ENCODE data around the gene FNIP1. TPM values are rescaled to one million over a fixed set of nuclear protein-coding genes. Genes with fewer than 3 reads are reported as not detected.

The FNIP1 gene
- total and polyA plus RNA-seq, 2 donors (not counting 1 experiment from before 2014, with no cell fraction given): 10.3 to 52.8 TPM

DNA sequence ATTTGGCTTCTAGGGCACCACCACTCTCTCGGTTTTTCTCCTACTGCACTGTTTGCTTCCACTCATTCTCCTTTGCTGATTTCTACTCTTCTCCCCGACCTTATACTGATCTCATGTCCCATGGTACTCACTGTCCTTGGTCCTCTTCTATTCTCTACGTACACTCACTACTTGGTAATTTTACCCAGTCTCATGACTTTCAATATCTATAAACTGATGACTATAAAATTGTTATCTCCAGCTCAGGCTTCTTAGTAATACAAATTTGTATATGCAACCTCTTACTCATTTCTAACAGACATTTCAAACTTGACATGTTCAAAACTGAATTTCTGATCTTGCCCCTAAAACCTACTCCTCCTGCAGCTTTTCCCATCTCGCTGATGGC lies 165.9 kb downstream of the FNIP1 start:
- TF ChIP-seq, protein P1, sequence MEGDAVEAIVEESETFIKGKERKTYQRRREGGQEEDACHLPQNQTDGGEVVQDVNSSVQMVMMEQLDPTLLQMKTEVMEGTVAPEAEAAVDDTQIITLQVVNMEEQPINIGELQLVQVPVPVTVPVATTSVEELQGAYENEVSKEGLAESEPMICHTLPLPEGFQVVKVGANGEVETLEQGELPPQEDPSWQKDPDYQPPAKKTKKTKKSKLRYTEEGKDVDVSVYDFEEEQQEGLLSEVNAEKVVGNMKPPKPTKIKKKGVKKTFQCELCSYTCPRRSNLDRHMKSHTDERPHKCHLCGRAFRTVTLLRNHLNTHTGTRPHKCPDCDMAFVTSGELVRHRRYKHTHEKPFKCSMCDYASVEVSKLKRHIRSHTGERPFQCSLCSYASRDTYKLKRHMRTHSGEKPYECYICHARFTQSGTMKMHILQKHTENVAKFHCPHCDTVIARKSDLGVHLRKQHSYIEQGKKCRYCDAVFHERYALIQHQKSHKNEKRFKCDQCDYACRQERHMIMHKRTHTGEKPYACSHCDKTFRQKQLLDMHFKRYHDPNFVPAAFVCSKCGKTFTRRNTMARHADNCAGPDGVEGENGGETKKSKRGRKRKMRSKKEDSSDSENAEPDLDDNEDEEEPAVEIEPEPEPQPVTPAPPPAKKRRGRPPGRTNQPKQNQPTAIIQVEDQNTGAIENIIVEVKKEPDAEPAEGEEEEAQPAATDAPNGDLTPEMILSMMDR (IDR thresholded peaks at IDR 0.05): no peak
- TF ChIP-seq EZH2 (IDR thresholded peaks at IDR 0.05; ENCODE audit: borderline replicate concordance, insufficient read depth, low read depth, low read length, poor library complexity, severe bottlenecking): no peak
- no peak overlapping the region for H3K27ac ChIP-seq (ENCODE audit: low read length in 2 of 2)
- no peak overlapping the region for H3K4me2 ChIP-seq (replicated peaks; ENCODE audit: low read depth, low read length, poor library complexity, severe bottlenecking)
- H3K9me3 Mint-ChIP-seq (ENCODE audit: insufficient read depth): no peaks in the 10 kb centered on the region
- WGBS (ENCODE audit: insufficient coverage): 70% methylated on average over 3 of the region's 4 CpGs
- H3K9ac ChIP-seq (ENCODE audit: low read length): no peak overlapping the region
- H3K4me1 Mint-ChIP-seq: peaks cover 47% of the 10 kb centered on the region
- H3K36me3 ChIP-seq (replicated peaks in 1 of 2; ENCODE audit: control extremely low read depth in 1 of 2, control insufficient read depth in 1 of 2, extremely low read depth in 1 of 2, insufficient read depth in 2 of 2, low read length in 1 of 2): peaks cover 0 to 7% of the 10 kb centered on the region in 2 experiments
- no peaks in the 10 kb centered on the region for H3K9me3 ChIP-seq (ENCODE audit: control extremely low read depth in 1 of 3, control insufficient read depth in 2 of 3, insufficient read depth in 1 of 3, low read length in 2 of 3)
- no peak for DNase-seq
- intact Hi-C loops (cut with micrococcal nuclease): loop anchor here (10.0 kb wide), 3 partner anchors 246 to 864 kb away; partner anchors contain the start of genes HINT1 and IRF1
- no peak overlapping the region for H3K4me3 Mint-ChIP-seq
- no peak overlapping the region for H3K27ac Mint-ChIP-seq
- no peaks in the 10 kb centered on the region for H3K27me3 Mint-ChIP-seq
- no peaks in the 10 kb centered on the region for H3K27me3 ChIP-seq (replicated peaks in 1 of 4; ENCODE audit: control extremely low read depth in 1 of 4, control insufficient read depth in 3 of 4, insufficient read depth in 4 of 4, low read length in 3 of 4)
- H4K20me1 ChIP-seq (ENCODE audit: control insufficient read depth, insufficient read depth, low read length, poor library complexity, severe bottlenecking): peaks cover 52% of the 10 kb centered on the region
- no peak overlapping the region for H3K4me3 ChIP-seq (ENCODE audit: control extremely low read depth in 1 of 5, extremely low read depth in 1 of 5, insufficient read depth in 1 of 5, low read depth in 2 of 5, low read length in 4 of 5)
- ATAC-seq (ENCODE audit: low read depth): no peak
- peaks cover 27 to 31% of the 10 kb centered on the region in 2 donors for H3K4me1 ChIP-seq (ENCODE audit: control insufficient read depth in 2 of 2, insufficient read depth in 2 of 2, low read length in 2 of 2)
- ChIA-PET CTCF (interaction anchor here (2.6 kb wide), 1 partner anchor 41 kb away, joined by 7 read pairs; no protein-coding TSS in a partner anchor), POLR2A (interaction anchor here (0.6 kb wide), 1 partner anchor 30 kb away, joined by 10 read pairs; no protein-coding TSS in a partner anchor)
- peaks cover 90% of the 10 kb centered on the region for H3K79me2 ChIP-seq (ENCODE audit: control insufficient read depth, insufficient read depth, low read length)
- no peak overlapping the region for H2AFZ ChIP-seq (ENCODE audit: insufficient read depth, low read depth, low read length, poor library complexity, severe bottlenecking)

DNA sequence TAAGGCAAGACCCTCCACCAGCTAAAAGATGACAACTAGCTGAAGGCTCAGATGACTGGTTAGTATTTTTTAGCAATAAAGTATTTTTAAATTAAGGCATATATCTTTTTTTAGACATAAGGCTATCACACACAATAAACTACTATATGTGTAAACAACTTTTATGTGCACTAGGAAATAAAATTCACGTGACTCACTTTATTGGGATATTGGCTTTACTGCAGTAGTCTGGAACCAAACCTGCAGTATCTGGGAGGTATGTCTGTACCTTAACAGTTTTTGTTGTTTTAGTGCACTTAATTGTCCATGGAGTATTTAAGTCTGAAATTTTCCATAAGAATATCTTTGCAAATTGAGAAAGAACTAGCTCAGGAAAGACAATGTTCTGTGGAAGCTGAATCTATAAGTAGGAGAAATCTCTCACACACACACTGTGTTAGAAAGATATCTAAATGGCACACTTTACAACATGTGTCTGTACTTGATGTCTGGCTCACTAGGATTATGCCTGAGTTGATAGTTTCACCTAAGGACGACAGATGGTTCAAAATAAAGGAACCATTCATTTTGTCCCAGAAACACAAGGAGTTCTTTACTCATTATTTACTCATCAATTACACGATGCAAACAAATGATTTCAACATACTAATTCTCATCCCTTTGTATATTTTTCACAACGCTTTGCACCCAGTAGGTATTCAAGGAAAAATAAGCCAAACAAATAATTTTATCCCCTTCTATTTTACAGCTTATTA lies 166.4 kb downstream of the FNIP1 start:
- Histone ChIP-seq H3K27me3 (replicated peaks in 1 of 4; ENCODE audit: control extremely low read depth in 1 of 4, control insufficient read depth in 3 of 4, insufficient read depth in 4 of 4, low read length in 3 of 4) (no peaks in the 10 kb centered on the region), H4K20me1 (ENCODE audit: control insufficient read depth, insufficient read depth, low read length, poor library complexity, severe bottlenecking) (peaks cover 58% of the 10 kb centered on the region), H3K4me3 (ENCODE audit: control extremely low read depth in 1 of 5, extremely low read depth in 1 of 5, insufficient read depth in 1 of 5, low read depth in 2 of 5, low read length in 4 of 5) (no peak overlapping the region), H3K9me3 (ENCODE audit: control extremely low read depth in 1 of 3, control insufficient read depth in 2 of 3, insufficient read depth in 1 of 3, low read length in 2 of 3) (no peaks in the 10 kb centered on the region), H3K79me2 (ENCODE audit: control insufficient read depth, insufficient read depth, low read length) (peaks cover 96% of the 10 kb centered on the region), H2AFZ (ENCODE audit: insufficient read depth, low read depth, low read length, poor library complexity, severe bottlenecking) (no peak overlapping the region), H3K9ac (ENCODE audit: low read length) (no peak overlapping the region), H3K27ac (ENCODE audit: low read length in 2 of 2) (no peak overlapping the region), H3K4me2 (replicated peaks; ENCODE audit: low read depth, low read length, poor library complexity, severe bottlenecking) (no peak overlapping the region), H3K4me1 (ENCODE audit: control insufficient read depth in 2 of 2, insufficient read depth in 2 of 2, low read length in 2 of 2) (peaks cover 25 to 28% of the 10 kb centered on the region in 2 donors), H3K36me3 (replicated peaks in 1 of 2; ENCODE audit: control extremely low read depth in 1 of 2, control insufficient read depth in 1 of 2, extremely low read depth in 1 of 2, insufficient read depth in 2 of 2, low read length in 1 of 2) (peaks cover 0 to 7% of the 10 kb centered on the region in 2 experiments)
- intact Hi-C loops (cut with micrococcal nuclease): loop anchor here (10.0 kb wide), 3 partner anchors 246 to 864 kb away; partner anchors contain the start of genes HINT1 and IRF1
- Mint-ChIP-seq H3K27me3 (no peaks in the 10 kb centered on the region), H3K27ac (no peak overlapping the region), H3K9me3 (ENCODE audit: insufficient read depth) (no peaks in the 10 kb centered on the region), H3K4me1 (peaks cover 46% of the 10 kb centered on the region), H3K4me3 (no peak overlapping the region)
- ChIA-PET CTCF (interaction anchor here (0.7 to 2.6 kb wide), 3 partner anchors 41 to 379 kb away, joined by 3 to 7 read pairs (median 3); no protein-coding TSS in a partner anchor), POLR2A (interaction anchor here (0.6 kb wide), 1 partner anchor 29 kb away, joined by 10 read pairs; no protein-coding TSS in a partner anchor)
- TF ChIP-seq, protein P1 (IDR thresholded peaks at IDR 0.05): no peak
- TF ChIP-seq EZH2 (IDR thresholded peaks at IDR 0.05; ENCODE audit: borderline replicate concordance, insufficient read depth, low read depth, low read length, poor library complexity, severe bottlenecking): no peak
- 95% methylated on average over 4 of the region's 4 CpGs for WGBS (ENCODE audit: insufficient coverage)
- ATAC-seq (ENCODE audit: low read depth): no peak
- no peak for DNase-seq
